Fibroblast of skin of right quadriceps (primary cell): ENCODE results near the gene PRDM11.

Experiments used
- DNase-seq: peaks from one replicate; pipeline ENCODE4 v3.0.0-alpha.2; 2013

PRDM11 gene

DNA sequence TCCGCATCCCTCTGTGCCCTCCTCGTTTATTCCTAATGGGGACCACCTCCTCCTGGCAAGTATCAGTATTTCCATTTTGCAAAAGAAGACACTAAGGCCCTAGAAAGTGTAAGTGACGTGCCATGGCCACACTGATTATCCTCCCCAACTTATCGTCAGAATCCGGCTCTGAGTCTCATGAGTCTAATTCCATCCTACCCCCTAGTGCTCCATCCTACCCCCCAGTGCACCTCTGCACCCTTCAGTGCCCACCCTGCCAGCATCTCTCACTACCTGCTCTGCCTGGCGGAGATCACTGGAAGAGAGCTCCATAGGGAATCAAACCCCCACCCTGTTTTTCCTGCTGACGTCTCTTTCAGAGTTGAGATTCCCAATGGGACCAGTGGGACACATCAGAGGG, 31.8 kb downstream of the PRDM11 start:
- DNase-seq, result no peak

- peak; percentile 61 for DNase-seq
Measured at GRCh38 chr11:45178890-45179671, 32.6 kb downstream of the PRDM11 start.

DNA sequence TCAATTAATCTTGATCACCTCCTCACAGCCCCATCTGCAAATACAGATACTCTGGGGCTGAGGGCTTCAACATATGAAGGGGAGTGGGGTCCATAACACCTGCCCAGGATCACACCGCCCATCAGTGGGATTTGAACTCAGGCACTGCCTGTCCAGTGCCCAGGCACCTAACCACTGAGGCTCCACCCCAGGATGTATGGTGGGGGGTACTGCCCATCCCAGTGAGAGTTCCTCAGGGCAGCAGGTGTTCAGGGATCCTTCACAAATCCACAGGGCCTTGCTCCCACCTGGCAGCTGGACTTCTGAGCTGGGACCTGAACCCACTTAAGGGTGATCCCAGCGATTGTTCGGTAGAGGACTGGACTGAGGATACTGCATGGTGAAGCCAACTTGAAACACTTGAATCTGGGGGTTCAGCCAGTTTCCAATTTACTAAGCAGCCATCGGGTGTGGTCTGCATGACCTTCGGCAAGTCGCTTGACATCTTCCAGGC, 33.3 kb downstream of the PRDM11 start:
- DNase-seq, result no peak

DNA sequence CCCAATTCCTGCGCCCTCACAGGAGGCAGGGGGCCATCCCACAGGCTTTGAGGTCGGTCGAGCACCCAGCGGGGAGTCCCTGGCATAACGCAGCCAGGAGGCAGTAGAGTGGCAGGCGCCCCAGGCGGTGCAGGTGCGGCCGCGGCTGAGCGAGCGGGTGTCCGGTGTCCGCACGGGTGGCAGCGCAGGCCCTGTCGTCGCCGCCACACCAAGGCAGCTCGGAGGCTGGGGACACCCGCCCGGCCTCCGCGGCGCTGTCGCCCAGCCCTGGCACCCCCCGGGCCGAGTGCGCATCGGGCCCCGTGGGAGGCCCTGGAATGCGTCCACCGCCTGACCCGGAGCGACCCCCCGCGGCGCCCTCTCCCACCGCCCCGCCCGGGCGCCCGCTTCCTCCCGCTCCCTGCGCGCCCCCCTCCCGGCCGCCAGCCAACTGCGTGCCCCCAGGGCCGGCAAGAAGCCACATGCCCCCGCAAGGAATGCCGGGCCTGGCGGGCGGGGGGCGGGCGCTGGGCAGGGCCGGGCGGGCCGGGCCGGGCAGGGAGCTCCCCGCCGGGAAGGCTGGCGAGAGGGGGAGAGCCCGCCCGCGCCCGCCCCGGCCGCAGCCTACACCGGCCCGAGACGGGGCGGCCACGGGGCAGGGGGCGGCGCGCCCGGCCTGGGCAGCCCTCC, 33.9 kb downstream of the PRDM11 start:
- DNase-seq, result peak; percentile 47

DNA sequence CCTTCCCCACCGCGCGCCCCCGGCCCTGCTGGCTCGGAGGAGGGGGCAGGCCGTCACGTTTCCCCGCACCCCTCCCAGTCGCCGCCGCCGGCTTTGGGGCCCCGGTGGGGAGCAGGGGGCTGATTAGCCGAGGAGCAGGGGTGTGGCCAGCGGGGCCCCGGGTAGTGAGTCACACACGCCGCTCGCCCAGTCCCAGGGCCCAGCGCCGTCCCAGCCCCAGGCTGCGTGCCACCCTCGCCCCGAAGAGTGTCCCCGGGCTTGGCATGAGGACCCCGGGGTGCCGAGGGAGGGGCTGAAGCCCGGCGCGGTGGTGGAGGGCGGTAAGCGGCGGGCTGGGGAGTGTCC, 34.4 kb downstream of the PRDM11 start:
- DNase-seq, result peak; percentile 62

GRCh38 chr11:45181193-45181888, 34.9 kb downstream of the PRDM11 start:
- no peak for DNase-seq

DNA sequence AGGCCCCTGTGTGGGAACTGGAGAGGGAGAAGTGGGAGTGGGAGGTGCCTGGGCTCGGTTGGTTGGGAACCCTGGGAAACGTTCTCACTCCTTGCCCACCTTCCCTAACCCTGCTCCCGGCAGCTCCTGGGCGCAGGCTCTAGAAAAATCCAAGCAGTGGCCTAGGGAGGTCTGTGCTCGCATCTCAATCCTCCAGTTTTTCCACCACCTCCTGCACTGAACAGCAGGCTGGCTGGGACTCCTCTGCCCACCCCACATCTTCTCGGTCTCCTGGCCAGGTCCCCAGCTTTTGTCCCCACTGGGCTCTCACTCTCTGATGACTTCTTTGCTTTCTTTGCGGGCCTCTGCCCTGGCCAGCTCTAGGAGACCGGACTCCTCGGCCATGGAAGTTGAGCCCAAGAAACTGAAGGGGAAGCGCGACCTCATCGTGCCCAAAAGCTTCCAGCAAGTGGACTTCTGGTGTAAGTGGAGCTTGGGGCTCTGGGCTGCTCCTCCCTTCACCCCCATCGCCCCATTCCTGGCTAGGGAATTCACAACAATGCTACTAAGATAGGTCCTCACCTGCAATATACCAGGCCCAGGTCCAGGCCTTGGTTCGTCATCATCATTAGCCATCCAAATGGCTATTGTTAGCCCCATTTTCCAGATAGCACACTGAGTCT, 35.6 kb downstream of the PRDM11 start:
- no peak for DNase-seq

DNA sequence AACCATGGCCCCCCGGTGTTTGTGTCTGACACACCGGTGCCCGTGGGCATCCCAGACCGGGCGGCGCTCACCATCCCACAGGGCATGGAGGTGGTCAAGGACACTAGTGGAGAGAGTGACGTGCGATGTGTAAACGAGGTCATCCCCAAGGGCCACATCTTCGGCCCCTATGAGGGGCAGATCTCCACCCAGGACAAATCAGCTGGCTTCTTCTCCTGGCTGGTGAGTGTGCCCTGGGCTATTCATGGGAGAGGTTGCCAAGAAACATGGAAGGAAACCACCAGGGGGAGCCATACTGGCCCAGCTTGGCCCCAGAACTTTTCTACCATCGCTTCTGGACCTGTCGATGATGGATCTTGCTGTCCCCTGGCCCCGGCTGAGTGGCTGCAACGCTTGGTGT, 36.5 kb downstream of the PRDM11 start:
- peak; percentile 9 for DNase-seq

GRCh38 chr11:45184640-45185039, 38.2 kb downstream of the PRDM11 start:
- no peak for DNase-seq

DNA sequence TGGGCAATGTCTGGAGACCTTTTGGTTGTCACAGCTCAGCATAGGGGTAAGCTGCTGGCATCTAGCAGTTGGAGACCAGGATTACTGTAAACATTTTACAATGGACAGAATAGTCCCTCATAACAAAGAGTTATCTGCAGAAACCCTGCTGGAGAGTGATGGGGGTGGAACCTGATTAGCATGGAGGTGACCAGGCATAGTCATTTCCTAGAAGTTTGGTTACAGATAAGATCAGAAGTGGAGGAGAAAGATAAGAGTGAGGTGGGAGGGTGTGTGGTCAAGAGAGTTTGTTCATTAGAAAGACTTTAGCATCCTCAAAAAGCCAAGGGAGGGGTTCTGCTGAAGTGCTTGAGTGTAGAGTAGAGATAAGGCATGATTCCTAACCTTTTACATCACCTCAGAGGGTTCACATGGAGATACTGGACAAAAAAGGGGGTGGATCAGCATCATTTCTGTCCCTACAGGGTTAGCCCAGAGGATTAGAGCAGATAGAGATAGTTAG, 38.8 kb downstream of the PRDM11 start:
- DNase-seq, result no peak

DNA sequence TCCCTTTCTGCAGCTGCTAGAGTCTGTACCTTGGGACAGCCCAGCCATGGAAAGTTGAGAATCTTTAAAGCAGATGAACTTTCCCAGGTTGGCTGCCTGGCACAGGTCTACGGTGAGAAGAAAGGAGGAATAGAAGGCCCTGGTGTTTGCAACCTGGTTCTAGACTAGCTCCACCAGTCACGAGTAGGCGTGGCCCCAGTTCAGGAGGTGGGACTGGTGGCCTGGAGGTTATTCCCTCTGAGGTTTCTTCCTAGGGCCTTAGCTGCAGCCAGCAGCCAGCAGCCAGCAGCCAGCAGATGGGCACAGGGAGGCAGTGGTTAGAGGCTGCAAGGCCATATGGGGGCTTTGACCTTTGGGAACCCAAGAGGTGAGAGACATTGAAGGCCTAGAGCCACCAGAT, 40.9 kb downstream of the PRDM11 start:
- DNase-seq, result no peak

DNA sequence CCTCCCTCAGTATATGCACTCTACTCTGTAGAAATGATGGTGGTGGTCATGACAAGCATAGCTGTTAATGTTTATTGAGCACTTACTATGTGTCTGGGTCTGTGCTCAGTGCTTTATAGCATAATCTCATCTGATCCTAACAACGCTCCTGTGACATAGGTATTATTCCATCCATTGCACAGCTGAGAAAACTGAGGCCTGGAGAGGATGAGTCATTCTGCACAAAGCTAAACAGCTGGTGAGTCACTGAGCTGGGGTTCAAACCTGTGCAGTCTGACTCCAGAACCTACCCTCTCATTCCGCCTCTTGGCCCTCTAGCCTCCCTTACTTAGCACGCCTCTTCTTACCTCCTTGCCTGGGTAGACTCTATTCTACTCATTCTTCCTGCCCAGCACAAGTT, 41.7 kb downstream of the PRDM11 start:
- DNase-seq, result no peak

- no peak for DNase-seq
Measured at GRCh38 chr11:45189230-45189629, 42.8 kb downstream of the PRDM11 start.

- DNase-seq, result no peak
Measured at GRCh38 chr11:45193695-45194094, 47.3 kb downstream of the PRDM11 start.

DNA sequence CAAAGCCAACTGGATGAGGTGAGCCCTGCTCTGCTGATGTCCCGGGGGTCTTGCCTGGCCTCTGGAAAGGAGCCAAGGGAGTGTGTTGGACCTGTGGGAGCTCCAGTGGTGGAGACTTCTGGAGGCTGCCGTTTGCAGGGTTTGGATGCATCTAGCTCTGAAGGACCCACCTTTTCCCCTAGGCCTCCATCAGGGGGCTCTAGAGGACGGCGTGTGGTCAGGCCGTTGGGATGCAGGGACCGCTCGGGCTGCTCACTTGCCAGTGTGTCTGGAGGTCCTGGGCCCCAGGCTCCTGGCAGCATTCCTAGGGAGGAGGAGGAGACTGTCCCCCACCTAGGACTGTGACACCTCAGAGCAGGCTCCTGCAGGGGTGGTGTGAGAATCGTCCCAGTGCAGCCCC, 58.3 kb downstream of the PRDM11 start:
- DNase-seq, result no peak

GRCh38 chr11:45205978-45206377, 59.5 kb downstream of the PRDM11 start:
- no peak for DNase-seq

GRCh38 chr11:45208135-45208534, 61.7 kb downstream of the PRDM11 start:
- no peak for DNase-seq

DNA sequence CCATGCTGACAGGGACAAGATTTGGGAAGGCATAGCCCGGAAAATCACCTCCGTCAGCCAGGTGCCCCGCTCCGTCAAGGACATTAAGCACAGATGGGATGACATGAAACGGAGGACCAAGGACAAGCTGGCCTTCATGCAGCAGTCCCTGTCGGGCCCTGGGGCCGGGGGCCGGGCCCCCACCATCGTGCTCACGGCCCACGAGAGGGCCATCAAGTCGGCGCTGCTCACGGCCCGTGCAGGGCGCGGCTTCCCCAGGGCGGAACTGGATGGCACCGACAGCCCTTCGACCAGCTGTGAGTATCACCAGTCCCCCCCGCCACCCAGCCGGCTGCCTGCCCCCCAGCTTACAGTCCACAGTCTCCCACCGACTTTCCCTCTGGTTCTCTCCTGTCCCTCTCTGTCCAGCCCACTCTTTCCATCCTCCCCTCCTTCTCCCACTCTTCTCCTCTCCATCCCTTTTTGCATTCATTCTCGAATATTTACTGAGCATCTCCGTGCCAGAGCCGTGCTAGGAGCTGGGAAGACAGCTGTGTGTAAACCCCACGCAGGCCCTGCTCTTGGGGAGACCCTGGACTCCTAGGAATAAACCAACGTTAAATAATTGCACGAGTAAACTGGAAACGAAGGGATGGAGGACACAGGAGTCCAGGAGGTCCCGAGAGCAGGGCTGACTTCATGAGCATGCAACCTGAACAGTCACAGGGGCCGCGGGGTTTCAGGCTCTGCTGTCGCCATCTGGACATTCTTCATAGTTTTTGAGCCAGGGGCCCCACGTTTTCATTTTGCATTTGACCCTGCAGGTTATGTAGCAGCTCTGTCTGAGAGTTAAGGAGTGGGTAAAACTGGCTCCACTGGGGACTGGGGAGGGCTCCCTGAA, 62.8 kb downstream of the PRDM11 start:
- no peak for DNase-seq

- DNase-seq, result peak; percentile 57
Measured at GRCh38 chr11:45209891-45210699, 63.7 kb downstream of the PRDM11 start.

- no peak for DNase-seq
Measured at GRCh38 chr11:45210846-45211245, 64.4 kb downstream of the PRDM11 start.

GRCh38 chr11:45211732-45212131, 65.3 kb downstream of the PRDM11 start:
- DNase-seq, result no peak
